Gastroesophageal sphincter (tissue), 4 donors: ENCODE measurements around the gene KBTBD4. TPM values are rescaled to one million over a fixed set of nuclear protein-coding genes. Genes with fewer than 3 reads are reported as not detected.

Experiments
- ATAC-seq: fragments of 150-250 bp; one replicate; pipeline ENCODE4 v1.9.1; 2016; ENCODE audit warnings: mild to moderate bottlenecking, moderate library complexity
- H3K27ac ChIP-seq, 4 donors: fragments of 200-600 bp; sonication (generic) in 3 of 4; 1 replicate in 3 of 4; 2 replicates in 1 of 4; pipeline ENCODE4 v1.5.1; 2016 to 2019
- H3K27me3 ChIP-seq: fragments of 200-600 bp; sonication (generic); one replicate; pipeline ENCODE4 v1.5.1; 2019
- H3K36me3 ChIP-seq, 2 donors: fragments of 200-600 bp; sonication (generic); one replicate each; pipeline ENCODE4 v1.5.1; 2019; ENCODE audit warnings: control low read depth in 1 of 2
- H3K4me1 ChIP-seq, 3 donors: fragments of 200-600 bp; sonication (generic); 1 replicate in 2 of 3; 2 replicates in 1 of 3; pipeline ENCODE4 v1.5.1; 2016 to 2019; ENCODE audit warnings: control low read depth in 2 of 3
- H3K4me3 ChIP-seq, 2 donors: fragments of 200-600 bp; sonication (generic); one replicate each; pipeline ENCODE4 v1.5.1; 2019; ENCODE audit warnings: mild to moderate bottlenecking in 1 of 2, moderate library complexity in 1 of 2
- H3K9me3 ChIP-seq, 3 donors: fragments of 200-600 bp; sonication (generic); one replicate each; pipeline ENCODE4 v1.5.1; 2017 to 2019; ENCODE audit warnings: control low read depth in 2 of 3
- CTCF ChIP-seq, 4 experiments: fragments of 200-600 bp in 2 of 4; fragments of 450-650 bp in 2 of 4; sonication (generic) in 1 of 4; IDR thresholded peaks; one replicate each; pipeline ENCODE4 v1.5.1; 2017 to 2019; ENCODE audit warnings: antibody characterized with exemption in 4 of 4, mild to moderate bottlenecking in 2 of 4, moderate library complexity in 2 of 4
- EP300 ChIP-seq: sonication (generic); formaldehyde crosslinking; IDR thresholded peaks from one replicate; pipeline ENCODE4 v1.6.1; 2017; ENCODE audit warnings: antibody characterized with exemption, mild to moderate bottlenecking
- POLR2A ChIP-seq, 2 donors: fragments of 450-650 bp; IDR thresholded peaks; one replicate each; pipeline ENCODE4 v1.6.1; 2017; ENCODE audit warnings: antibody characterized with exemption in 2 of 2, mild to moderate bottlenecking in 2 of 2, moderate library complexity in 1 of 2
- POLR2AphosphoS5 ChIP-seq: sonication (generic); formaldehyde crosslinking; IDR thresholded peaks from one replicate; pipeline ENCODE4 v1.6.1; 2017; ENCODE audit warnings: antibody characterized with exemption
- WGBS, 2 donors: methylation state at CpG; one replicate each; pipeline ENCODE4 v1.1.5; 2018; ENCODE audit warnings: low coverage in 1 of 2; 5-methylcytosine and 5-hydroxymethylcytosine counted together
- total RNA-seq, 4 donors: library from RNA; depleted of rRNA; stranded (reverse); fragments of >200 nt; gene quantifications; one replicate each; pipeline ENCODE4 v1.1.0, GENCODE V29; 2016

KBTBD4 gene
- total RNA-seq, 4 donors from 2014 or later, result 23.3 to 36.1 (median 27.0) TPM

- H3K27me3 ChIP-seq, result no peaks in the 10 kb centered on the region
- WGBS, 2 donors, result 15 to 23% methylated on average over 5 to 6 of the region's 9 CpGs
- ATAC-seq, result peak; percentile 35
- H3K36me3 ChIP-seq, result no peaks in the 10 kb centered on the region
- no peaks in the 10 kb centered on the region for H3K9me3 ChIP-seq
- H3K4me3 ChIP-seq, result peak overlapping the region; percentile 22 to 99
- H3K27ac ChIP-seq, result peak overlapping the region in 3 of 4 donors; percentile 91 to 93 (median 92)
- no peak for TF ChIP-seq CTCF (IDR thresholded peaks at IDR 0.05)
- no peak for TF ChIP-seq POLR2AphosphoS5
- no peak for TF ChIP-seq EP300
- no peak for TF ChIP-seq POLR2A (IDR thresholded peaks at IDR 0.05)
- H3K4me1 ChIP-seq, result peaks cover 2 to 47% (median 12%) of the 10 kb centered on the region in 3 donors
Observed at GRCh38 chr11:47553406-47553743, 25.4 kb downstream of the KBTBD4 start.

DNA sequence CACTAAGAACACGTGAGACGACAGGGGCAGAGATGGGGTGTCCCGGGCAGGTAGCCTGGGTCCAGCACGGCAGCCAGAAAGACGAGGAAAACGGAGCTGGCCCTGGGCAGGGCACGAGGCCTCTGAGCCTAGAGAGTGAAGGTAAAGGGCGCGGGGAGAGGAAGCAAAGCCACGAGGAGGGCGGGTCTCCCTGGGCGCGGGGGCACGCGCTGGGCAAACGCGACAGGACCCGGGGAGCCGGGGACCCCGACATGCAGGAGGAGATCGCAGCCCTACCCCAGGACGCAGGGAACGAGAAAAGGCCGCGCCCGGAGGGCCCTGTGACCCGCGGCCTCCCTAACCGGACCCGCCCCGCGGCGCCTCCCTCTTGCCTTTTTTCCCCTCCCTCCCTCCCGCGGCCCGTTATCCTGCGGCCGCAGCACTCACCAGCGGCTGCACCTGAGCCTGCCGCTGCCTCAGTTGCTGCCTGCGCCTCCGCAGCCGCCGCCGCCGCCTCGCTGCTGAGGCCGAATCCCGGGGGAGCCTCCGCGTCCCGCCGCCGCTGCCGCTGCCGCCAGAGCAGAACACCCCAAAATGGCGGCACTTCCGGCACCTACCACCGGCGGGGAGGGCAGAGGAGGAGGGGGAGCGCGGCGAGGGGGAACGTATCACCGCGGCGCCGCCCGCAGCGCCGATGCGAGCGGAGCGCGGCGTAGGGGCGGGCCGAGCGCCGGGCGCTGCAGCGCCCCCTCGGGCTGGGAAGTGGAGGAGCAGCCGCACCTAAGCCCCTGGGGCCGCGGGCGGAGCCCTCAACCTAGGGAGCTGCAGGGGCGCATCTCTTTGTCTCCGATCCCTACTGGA lies 26.0 kb downstream of the KBTBD4 start, which contains the start of gene CELF1:
Gene CELF1, minus strand, starts transcription at position 567 of the 840 bp plus-strand sequence. CDS start 53,609 bp downstream, outside the sequence.
- Histone ChIP-seq H3K4me3 (peak within 1 kb of the TSS; percentile 60 to 99), H3K36me3 (no peaks in the 10 kb centered on the region), H3K27me3 (no peaks in the 10 kb centered on the region), H3K4me1 (peaks cover 2 to 53% (median 12%) of the 10 kb centered on the region in 3 donors), H3K27ac (peak within 1 kb of the TSS; percentile 47 to 93 (median 92)), H3K9me3 (no peaks in the 10 kb centered on the region)
- TF ChIP-seq CTCF (IDR thresholded peaks at IDR 0.05) (peak; percentile 82 to 99 (median 94)), EP300 (no peak), POLR2A (IDR thresholded peaks at IDR 0.05) (peak; percentile 59 to 75), POLR2AphosphoS5 (peak; percentile 84)
- ATAC-seq, result peak; percentile 98
- 0% methylated on average over 9 of the region's 89 CpGs; no CpG with 5 or more reads in 1 of the 2 donors for WGBS, 2 donors

DNA sequence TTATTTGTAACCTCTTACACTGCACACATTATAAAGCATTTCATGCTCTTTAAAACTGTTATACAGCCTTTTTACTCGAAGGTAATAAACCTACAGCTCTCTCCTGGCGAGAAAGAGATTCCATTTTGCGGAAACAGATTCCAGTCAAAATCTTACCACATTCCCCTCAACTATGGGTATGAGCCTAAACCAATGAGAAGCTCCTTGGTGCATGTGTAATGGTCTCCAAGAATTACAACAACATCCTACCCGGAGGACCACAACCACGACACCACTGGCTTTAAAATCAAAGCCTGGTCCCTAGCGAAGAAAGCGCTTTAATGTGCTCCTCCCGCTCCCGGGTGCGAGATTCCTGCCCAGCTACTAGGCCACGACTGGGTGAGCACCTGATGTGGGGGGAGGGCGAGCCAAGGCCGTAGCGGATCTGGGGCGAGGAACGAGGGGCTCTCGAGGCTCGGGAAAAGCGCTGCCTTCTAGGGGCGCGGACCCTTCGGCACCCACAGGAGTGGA lies 26.7 kb downstream of the KBTBD4 start:
- H3K9me3 ChIP-seq, result no peaks in the 10 kb centered on the region
- H3K4me1 ChIP-seq, result peaks cover 2 to 60% (median 16%) of the 10 kb centered on the region in 3 donors
- H3K27ac ChIP-seq, result peak overlapping the region; percentile 47 to 93 (median 92)
- H3K27me3 ChIP-seq, result no peaks in the 10 kb centered on the region
- peak; percentile 1 for ATAC-seq
- peak overlapping the region; percentile 60 to 99 for H3K4me3 ChIP-seq
- 0 to 5% methylated on average over 1 to 4 of the region's 22 CpGs for WGBS, 2 donors
- no peak for TF ChIP-seq POLR2A (IDR thresholded peaks at IDR 0.05)
- TF ChIP-seq POLR2AphosphoS5, result no peak
- no peak for TF ChIP-seq CTCF (IDR thresholded peaks at IDR 0.05)
- no peak for TF ChIP-seq EP300
- H3K36me3 ChIP-seq, result no peaks in the 10 kb centered on the region

GRCh38 chr11:47551086-47551485 lies 27.7 kb downstream of the KBTBD4 start:
- Histone ChIP-seq H3K4me1 (peaks cover 2 to 68% (median 18%) of the 10 kb centered on the region in 3 donors), H3K27me3 (no peaks in the 10 kb centered on the region), H3K27ac (peak overlapping the region in 3 of 4 donors; percentile 40 to 93 (median 91)), H3K36me3 (no peaks in the 10 kb centered on the region), H3K4me3 (peak overlapping the region in 1 of 2 donors; percentile 99), H3K9me3 (no peaks in the 10 kb centered on the region)
- no peak for ATAC-seq
- TF ChIP-seq CTCF (IDR thresholded peaks at IDR 0.05) (peak in 3 of 4 experiments; percentile 4 to 11 (median 9)), POLR2A (IDR thresholded peaks at IDR 0.05) (no peak)
